ENCODE results near the gene OSBPL10.

OSBPL10 gene

GRCh38 chr3:31779514-31779913 is 201.5 kb downstream of the OSBPL10 start:
- no peak for DNase-seq (ENCODE audit: low read depth in 2 of 2, low spot score in 1 of 2)

- DNase-seq (ENCODE audit: low read depth in 2 of 2, low spot score in 1 of 2): no peak
Measured at GRCh38 chr3:31777887-31778286, 203.2 kb downstream of the OSBPL10 start.

GRCh38 chr3:31777092-31777491 is 204.0 kb downstream of the OSBPL10 start:
- no peak for DNase-seq (ENCODE audit: low read depth in 2 of 2, low spot score in 1 of 2)

- no peak for DNase-seq (ENCODE audit: low read depth in 2 of 2, low spot score in 1 of 2)
Measured at GRCh38 chr3:31776016-31776415, 205.0 kb downstream of the OSBPL10 start.

GRCh38 chr3:31775383-31775782 is 205.7 kb downstream of the OSBPL10 start:
- no peak for DNase-seq (ENCODE audit: low read depth in 2 of 2, low spot score in 1 of 2)

GRCh38 chr3:31772758-31773473 is 208.1 kb downstream of the OSBPL10 start:
- no peak for DNase-seq (ENCODE audit: low read depth in 2 of 2, low spot score in 1 of 2)

GRCh38 chr3:31772272-31772671 is 208.8 kb downstream of the OSBPL10 start:
- no peak for DNase-seq (ENCODE audit: low read depth in 2 of 2, low spot score in 1 of 2)

GRCh38 chr3:31770822-31771326 is 210.2 kb downstream of the OSBPL10 start:
- no peak for DNase-seq (ENCODE audit: low read depth in 2 of 2, low spot score in 1 of 2)

GRCh38 chr3:31768479-31769125 is 212.5 kb downstream of the OSBPL10 start:
- DNase-seq (ENCODE audit: low read depth in 2 of 2, low spot score in 1 of 2): peak in 1 of 2 donors; percentile 8

- no peak for DNase-seq (ENCODE audit: low read depth in 2 of 2, low spot score in 1 of 2)
Measured at GRCh38 chr3:31767920-31768319, 213.1 kb downstream of the OSBPL10 start.

- DNase-seq (ENCODE audit: low read depth in 2 of 2, low spot score in 1 of 2): no peak
Measured at GRCh38 chr3:31766669-31767068, 214.4 kb downstream of the OSBPL10 start.

GRCh38 chr3:31765871-31766270 is 215.2 kb downstream of the OSBPL10 start:
- no peak for DNase-seq (ENCODE audit: low read depth in 2 of 2, low spot score in 1 of 2)

GRCh38 chr3:31763731-31764130 is 217.3 kb downstream of the OSBPL10 start:
- DNase-seq (ENCODE audit: low read depth in 2 of 2, low spot score in 1 of 2): no peak

- no peak for DNase-seq (ENCODE audit: low read depth in 2 of 2, low spot score in 1 of 2)
Measured at GRCh38 chr3:31762888-31763351, 218.1 kb downstream of the OSBPL10 start.

GRCh38 chr3:31762097-31762764 is 218.8 kb downstream of the OSBPL10 start:
- DNase-seq (ENCODE audit: low read depth in 2 of 2, low spot score in 1 of 2): no peak

- DNase-seq (ENCODE audit: low read depth in 2 of 2, low spot score in 1 of 2): no peak
Measured at GRCh38 chr3:31760654-31761053, 220.4 kb downstream of the OSBPL10 start.

GRCh38 chr3:31758322-31758965 is 222.6 kb downstream of the OSBPL10 start:
- DNase-seq (ENCODE audit: low read depth in 2 of 2, low spot score in 1 of 2): no peak

- no peak for DNase-seq (ENCODE audit: low read depth in 2 of 2, low spot score in 1 of 2)
Measured at GRCh38 chr3:31755926-31756658, 225.0 kb downstream of the OSBPL10 start.

GRCh38 chr3:31754575-31755278 is 226.3 kb downstream of the OSBPL10 start:
- DNase-seq (ENCODE audit: low read depth in 2 of 2, low spot score in 1 of 2): no peak

- DNase-seq (ENCODE audit: low read depth in 2 of 2, low spot score in 1 of 2): no peak
Measured at GRCh38 chr3:31753050-31753425, 228.0 kb downstream of the OSBPL10 start.

All from stimulated activated CD8-positive, alpha-beta memory T cell treated with anti-CD3 and anti-CD28 coated beads, Interleukin-4, amount 100 ng/mL, for 4 hours (primary cell).